Fibroblast of villous mesenchyme (primary cell): ENCODE results near the gene EIF4G3. TPM values are rescaled to one million over a fixed set of nuclear protein-coding genes. Genes with fewer than 3 reads are reported as not detected.
A peak's percentile ranks its signal among the peaks of the same experiment; 100 is the strongest.
"Not testable (repeated sequence)": the region's sequence is repeated elsewhere in the genome, so short reads cannot be mapped to it uniquely, and the experiment has no call there.

Experiments used
- DNase-seq: peaks from one replicate; pipeline ENCODE4 v3.0.0-alpha.2; 2010; ENCODE audit warnings: low read depth
- H3K4me3 ChIP-seq: 2 replicates; pipeline ENCODE4 v1.5.1; 2011; ENCODE audit warnings: low read depth, mild to moderate bottlenecking, low read length
- CTCF ChIP-seq: IDR thresholded peaks from 2 replicates; pipeline ENCODE4 v1.5.1; 2012; ENCODE audit warnings: low read depth, mild to moderate bottlenecking, low read length; ENCODE audit not compliant: insufficient read depth
- total RNA-seq: library from RNA; depleted of rRNA; stranded (reverse); fragments of >200 nt; gene quantifications from 2 replicates; pipeline ENCODE4 v1.2.3, GENCODE V29; 2012

EIF4G3 gene
- total RNA-seq, 1 donor = 66.5 TPM

DNA sequence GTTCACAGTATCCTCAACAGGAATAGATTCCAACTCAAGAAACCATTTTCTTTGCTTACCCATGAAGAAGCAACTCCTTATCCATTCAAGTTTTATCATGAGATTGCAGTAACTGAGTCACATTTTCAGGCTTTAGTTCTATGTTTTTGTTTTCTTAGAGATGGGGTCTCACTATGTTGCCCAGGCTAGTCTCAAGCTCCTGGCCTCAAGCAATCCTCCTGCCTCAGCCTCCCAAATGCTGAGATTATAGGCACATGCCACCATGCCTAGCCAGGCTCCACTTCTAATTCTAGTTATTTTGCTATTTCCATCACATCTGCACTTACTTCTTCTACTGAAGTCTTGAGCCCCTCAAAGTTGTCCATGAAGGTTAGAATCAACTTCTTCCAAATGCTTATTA, 246.3 kb downstream of the EIF4G3 start:
- H3K4me3 ChIP-seq = no peak overlapping the region
- TF ChIP-seq CTCF = no peak
- no peak for DNase-seq

DNA sequence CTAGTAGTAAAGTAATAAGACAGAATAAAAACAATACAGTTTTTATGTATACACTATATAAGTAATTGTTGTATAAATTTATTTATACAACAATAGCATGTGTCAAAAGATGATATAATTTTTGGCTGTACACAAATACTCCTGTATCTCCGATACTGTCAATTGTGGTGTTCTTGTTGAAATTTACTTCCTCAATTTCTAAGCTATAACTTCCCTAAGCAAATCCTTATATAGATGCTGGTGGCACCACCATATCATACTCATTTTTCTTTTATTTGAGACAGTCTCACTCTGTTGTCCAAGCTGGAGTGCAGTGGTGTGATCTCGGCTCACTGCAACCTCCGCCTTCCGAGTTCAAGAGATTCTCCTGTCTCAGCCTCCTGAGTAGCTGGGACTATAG, 248.6 kb downstream of the EIF4G3 start:
- no peak for DNase-seq
- no peak for TF ChIP-seq CTCF
- no peak overlapping the region for H3K4me3 ChIP-seq

- no peak overlapping the region for H3K4me3 ChIP-seq
- TF ChIP-seq CTCF = no peak
- peak; percentile 26 for DNase-seq
These were observed 255.4 kb downstream of the EIF4G3 start for GRCh38 chr1:20921285-20921684.

DNA sequence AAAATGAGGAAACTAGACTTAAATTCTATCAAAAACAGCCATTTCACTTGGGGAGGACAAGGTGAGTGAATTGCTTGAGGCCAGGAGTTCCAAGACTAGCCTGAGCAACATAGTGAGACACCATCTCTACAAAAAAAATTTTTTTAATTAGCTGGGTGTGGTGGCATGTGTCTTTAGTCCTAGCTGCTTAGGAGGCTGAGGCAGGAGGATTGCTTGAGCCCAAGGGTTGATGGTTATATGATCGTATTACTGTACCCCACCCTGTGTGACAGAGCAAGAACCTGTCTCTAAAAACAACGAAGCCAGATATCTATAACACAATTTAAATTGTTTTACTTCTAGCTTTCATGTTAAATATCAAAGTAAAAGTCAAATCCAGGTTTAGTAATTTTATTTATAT, 263.5 kb downstream of the EIF4G3 start:
- TF ChIP-seq CTCF = no peak
- DNase-seq = no peak
- H3K4me3 ChIP-seq = no peak overlapping the region

- not testable (repeated sequence) for DNase-seq, H3K4me3 ChIP-seq
These were observed 269.2 kb downstream of the EIF4G3 start for GRCh38 chr1:20907526-20907925.

DNA sequence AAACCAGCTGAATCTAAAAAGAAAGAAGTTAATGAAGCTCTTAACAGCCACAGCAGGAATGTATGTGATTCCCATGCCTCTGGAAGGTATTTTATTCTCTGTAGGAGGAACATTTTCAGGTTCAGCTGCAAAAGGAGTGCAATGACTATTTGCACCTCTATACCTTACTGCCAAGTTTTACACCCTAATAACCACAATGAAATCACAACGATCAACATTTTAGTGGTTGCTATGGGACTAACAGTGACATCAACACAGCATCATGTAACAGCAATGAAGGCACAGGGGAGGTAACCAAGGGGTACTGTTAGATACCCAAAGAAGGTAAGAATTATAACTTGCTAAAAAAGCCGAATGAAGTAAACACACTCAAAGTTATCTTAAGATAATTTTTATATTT, 273.3 kb downstream of the EIF4G3 start:
- no peak for TF ChIP-seq CTCF
- H3K4me3 ChIP-seq = no peak overlapping the region
- no peak for DNase-seq

DNA sequence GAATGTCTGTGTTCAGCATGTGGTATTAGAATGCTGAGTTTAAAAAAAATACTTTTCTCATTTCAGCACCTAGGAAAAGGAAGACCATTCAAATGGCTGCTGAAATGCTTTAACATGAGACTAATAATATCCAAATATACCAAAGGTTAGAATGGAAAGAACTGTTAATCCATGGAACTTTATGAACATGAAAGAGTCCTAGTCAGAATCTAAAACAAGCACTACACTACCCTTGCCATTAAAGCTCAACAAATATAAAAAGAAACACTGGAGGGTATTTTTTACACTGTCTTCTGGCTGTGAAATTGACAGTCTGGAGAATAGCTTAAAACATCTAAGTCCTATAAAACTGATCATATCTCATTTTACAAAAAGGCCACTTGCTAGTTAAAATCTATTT, 276.6 kb downstream of the EIF4G3 start:
- TF ChIP-seq CTCF = no peak
- DNase-seq = no peak
- no peak overlapping the region for H3K4me3 ChIP-seq
